HepG2 (cell line): Measurements from ENCODE around the gene CDK6. TPM values are rescaled to one million over a fixed set of nuclear protein-coding genes. Genes with fewer than 3 reads are reported as not detected.
A peak's percentile ranks its signal among the peaks of the same experiment; 100 is the strongest.

Experiments used
- ATAC-seq: fragments of 200-7000 bp; cut with Tn5 transposase; 3 replicates; pipeline ENCODE4 v1.9.1; 2020; ENCODE audit warnings: mild to moderate bottlenecking, moderate library complexity
- BruUV-seq: library from RNA; stranded (reverse); fragments of 400-500 nt; replicated peaks from 2 replicates; lab custom pipeline; 2021; lab: Mats Ljungman, UMichigan
- CTCF ChIA-PET: fragments of 300-600 bp; formaldehyde crosslinking; extraction: SDS; loops from one replicate; lab custom pipeline; 2021; ENCODE audit warnings: low total read pairs, inconsistent platforms, low intra/inter-chr PET ratio; lab: Yijun Ruan, JAX
- POLR2A ChIA-PET: fragments of 350-600 bp; sonication (Branson Sonifier 250); formaldehyde crosslinking; loops from one replicate; lab custom pipeline; 2020; ENCODE audit warnings: antibody characterized with exemption, inconsistent platforms; lab: Yijun Ruan, JAX
- DNase-seq: peaks from one replicate; pipeline ENCODE4 v3.0.0-alpha.2; 2015; ENCODE audit warnings: low spot score
- FAIRE-seq: peaks from 3 replicates; lab custom pipeline; 2011; peaks lifted over from hg19 to GRCh38; lab: Jason Lieb, UNC
- H2AFZ ChIP-seq: one replicate; pipeline ENCODE4 v1.6.1; 2011; ENCODE audit warnings: low read length, inconsistent platforms
- H3K27ac ChIP-seq: fragments of 300-600 bp; 3 replicates; pipeline ENCODE4 v1.8.0; 2011; ENCODE audit warnings: mixed run types, mild to moderate bottlenecking, mixed read lengths, low read length, inconsistent platforms; ENCODE audit not compliant: insufficient read depth; ENCODE audit errors: extremely low read length
- H3K27me3 ChIP-seq, 2 experiments: fragments of 200-600 bp in 1 of 2; 2 replicates in 1 of 2; 3 replicates in 1 of 2; pipeline versions ENCODE4 v1.6.0 to v1.8.0; 2011; ENCODE audit warnings: low read length in 2 of 2, mild to moderate bottlenecking in 2 of 2, moderate library complexity in 2 of 2, inconsistent platforms in 1 of 2; ENCODE audit not compliant: insufficient read depth in 2 of 2, control insufficient read depth in 1 of 2
- H3K36me3 ChIP-seq, 2 experiments: fragments of 200-600 bp in 1 of 2; replicated peaks in 1 of 2; 2 replicates in 1 of 2; 3 replicates in 1 of 2; pipeline versions ENCODE4 v1.5.1 to v1.8.0; 2011; ENCODE audit warnings: low read length in 2 of 2, inconsistent platforms in 1 of 2; ENCODE audit not compliant: insufficient read depth in 2 of 2, control insufficient read depth in 1 of 2
- H3K4me1 ChIP-seq: 2 replicates; pipeline ENCODE4 v1.5.1; 2012; ENCODE audit warnings: low read length, inconsistent platforms; ENCODE audit not compliant: insufficient read depth
- H3K4me2 ChIP-seq: 2 replicates; pipeline ENCODE4 v1.6.0; 2011; ENCODE audit warnings: low read depth, low read length, inconsistent platforms
- H3K4me3 ChIP-seq, 3 experiments: fragments of 200-600 bp in 1 of 3; sonication (generic), shearing (Covaris generic) in 1 of 3; replicated peaks in 1 of 3; 2 replicates each; pipeline ENCODE4 v1.5.1; 2011 to 2016; ENCODE audit warnings: low read length in 3 of 3, inconsistent platforms in 2 of 3, low read depth in 2 of 3, mild to moderate bottlenecking in 2 of 3, control low read depth in 1 of 3, mixed read lengths in 1 of 3; ENCODE audit not compliant: insufficient read depth in 1 of 3
- H3K79me2 ChIP-seq: one replicate; pipeline ENCODE4 v1.6.1; 2011; ENCODE audit warnings: low read length, inconsistent platforms; ENCODE audit not compliant: insufficient read depth
- H3K9ac ChIP-seq: 2 replicates; pipeline ENCODE4 v1.6.0; 2011; ENCODE audit warnings: mild to moderate bottlenecking, low read depth, low read length, inconsistent platforms; ENCODE audit not compliant: insufficient read depth
- H3K9me3 ChIP-seq: 2 replicates; pipeline ENCODE4 v1.5.1; 2012; ENCODE audit warnings: mild to moderate bottlenecking, low read length
- H4K20me1 ChIP-seq: 2 replicates; pipeline ENCODE4 v1.6.0; 2011; ENCODE audit warnings: inconsistent platforms, mild to moderate bottlenecking, low read length, moderate library complexity; ENCODE audit not compliant: insufficient read depth
- AGO2 ChIP-seq: fragments of 200-400 bp; formaldehyde crosslinking; optimal IDR thresholded peaks from 2 replicates; pipeline ENCODE3; 2017; ENCODE audit warnings: mild to moderate bottlenecking, low read depth, low read length, moderate library complexity
- EZH2 ChIP-seq: conservative IDR thresholded peaks from 2 replicates; pipeline ENCODE4 v1.6.1; 2012; ENCODE audit warnings: mild to moderate bottlenecking, low read depth, low read length, moderate library complexity
- NBN ChIP-seq: fragments of 450-650 bp; conservative IDR thresholded peaks from 2 replicates; pipeline ENCODE4 v1.6.1; 2017
- POLR2AphosphoS2 ChIP-seq: IDR thresholded peaks from 2 replicates; pipeline ENCODE4 v1.6.1; 2011; ENCODE audit warnings: low read depth, low read length, improper control_type of control experiment
- RBAK ChIP-seq: sonication (generic); formaldehyde crosslinking; IDR thresholded peaks from 2 replicates; pipeline ENCODE4 v1.5.1; 2020; ENCODE audit warnings: mild to moderate bottlenecking, missing genetic modification reagents
- RBM22 ChIP-seq: fragments of 200-400 bp; formaldehyde crosslinking; optimal IDR thresholded peaks from 2 replicates; pipeline ENCODE3; 2017; ENCODE audit warnings: mild to moderate bottlenecking, low read length, moderate library complexity
- SPEN ChIP-seq: sonication (generic); formaldehyde crosslinking; IDR thresholded peaks from 2 replicates; pipeline ENCODE4 v1.5.1; 2020; ENCODE audit warnings: low read depth, mild to moderate bottlenecking, missing genetic modification reagents
- ZNF142 ChIP-seq: sonication (generic); formaldehyde crosslinking; IDR thresholded peaks from 2 replicates; pipeline ENCODE4 v1.4.0; 2020; ENCODE audit warnings: missing genetic modification reagents
- ZNF17 ChIP-seq: sonication (generic); formaldehyde crosslinking; IDR thresholded peaks from 2 replicates; pipeline ENCODE4 v1.5.0; 2020; ENCODE audit warnings: mild to moderate bottlenecking, missing genetic modification reagents
- ZNF350 ChIP-seq: sonication (generic); formaldehyde crosslinking; IDR thresholded peaks from 2 replicates; pipeline ENCODE4 v1.4.0; 2020; ENCODE audit warnings: mild to moderate bottlenecking, low read depth, missing genetic modification reagents, borderline replicate concordance
- ZNF670 ChIP-seq: sonication (generic); formaldehyde crosslinking; IDR thresholded peaks from 2 replicates; pipeline ENCODE4 v1.8.0; 2022; ENCODE audit warnings: mild to moderate bottlenecking, missing genetic modification reagents, borderline replicate concordance
- WGBS: methylation state at CpG from one replicate; pipeline ENCODE4 v1.1.6; 2017; ENCODE audit warnings: low lambda C conversion rate; 5-methylcytosine and 5-hydroxymethylcytosine counted together
- in situ Hi-C: cut with HindIII; loops from 2 replicates; pipeline ENCODE4 v1.10.0; 2017; ENCODE audit warnings: low pct_unique_long_range_greater_than_20kb; ENCODE audit not compliant: extremely low pct_ligation_motif_present
- intact Hi-C: fragments of 100-400 bp; cut with micrococcal nuclease; formaldehyde crosslinking; loops from one replicate; pipeline ENCODE4 v1.10.0; 2022; ENCODE audit not compliant: unreplicated experiment
- polyA plus RNA-seq, 8 experiments: library from polyadenylated mRNA; depleted of rRNA in 3 of 8; stranded (reverse) in 7 of 8; unstranded in 1 of 8; fragments of >200 nt; fragmentation: Illumina TruSeq in 4 of 8; extraction: Trizol in 4 of 8; gene quantifications; 2 replicates each; pipeline versions ENCODE4 v1.2.1 to v1.2.3, GENCODE V29; 2011 to 2016; ENCODE audit warnings: low read depth in 4 of 8, missing spikeins in 1 of 8, mixed read lengths in 1 of 8; ENCODE audit not compliant: insufficient read depth in 1 of 8
- total RNA-seq, 5 experiments: library from RNA; depleted of rRNA; stranded (reverse); fragments of >200 nt; fragmentation: Illumina TruSeq; extraction: Trizol; gene quantifications; 2 replicates each; pipeline ENCODE4 v1.2.3, GENCODE V29; 2016; ENCODE audit warnings: low read depth in 1 of 5

The CDK6 gene
- total and polyA plus RNA-seq, 2 of the 13 experiments (the other 11 are each of a cell fraction or from before 2014, with no cell fraction given): 34.6 to 90.8 TPM

GRCh38 chr7:92827464-92828120 is 8.8 kb downstream of the CDK6 start:
- H3K79me2 ChIP-seq: peaks cover 100% of the 10 kb centered on the region
- no peak for TF ChIP-seq ZNF670 (CRISPR knock-in tag)
- peak; percentile 70; the same call in 1 of the 2 replicates for TF ChIP-seq RBAK (CRISPR knock-in tag)
- TF ChIP-seq RBM22: peak; percentile 77
- H4K20me1 ChIP-seq: peaks cover 84% of the 10 kb centered on the region
- peaks cover 92% of the 10 kb centered on the region for H3K4me1 ChIP-seq
- intact Hi-C loops (loop anchor here (2.0 kb wide), 1 partner anchor 207 kb away; no protein-coding TSS in a partner anchor), in situ Hi-C loops (no loop called here)
- POLR2A ChIA-PET: interaction anchor here (0.9 kb wide), 1 partner anchor 18 kb away, joined by 3 read pairs; no protein-coding TSS in a partner anchor
- H2AFZ ChIP-seq: no peak overlapping the region
- 0 out of 2 replicates have a peak overlapping the region, but pooled peaks have one; percentile 23 for H3K4me2 ChIP-seq
- no peak overlapping the region for H3K4me3 ChIP-seq
- WGBS: 63% methylated on average over 3 of the region's 3 CpGs
- H3K27me3 ChIP-seq: no peaks in the 10 kb centered on the region; a peak in 1 of 5 replicates
- DNase-seq (no peak), ATAC-seq (0 out of 3 replicates have a peak, but pooled peaks have one; percentile 23), FAIRE-seq (no peak)
- no peaks in the 10 kb centered on the region for H3K9me3 ChIP-seq
- H3K36me3 ChIP-seq: peaks cover 8 to 20% of the 10 kb centered on the region in 2 experiments; a peak in 4 of 5 replicates
- H3K9ac ChIP-seq: no peak overlapping the region
- no peak overlapping the region for H3K27ac ChIP-seq
- CTCF ChIA-PET: no interaction called here
- BruUV-seq: no TSS peak

DNA sequence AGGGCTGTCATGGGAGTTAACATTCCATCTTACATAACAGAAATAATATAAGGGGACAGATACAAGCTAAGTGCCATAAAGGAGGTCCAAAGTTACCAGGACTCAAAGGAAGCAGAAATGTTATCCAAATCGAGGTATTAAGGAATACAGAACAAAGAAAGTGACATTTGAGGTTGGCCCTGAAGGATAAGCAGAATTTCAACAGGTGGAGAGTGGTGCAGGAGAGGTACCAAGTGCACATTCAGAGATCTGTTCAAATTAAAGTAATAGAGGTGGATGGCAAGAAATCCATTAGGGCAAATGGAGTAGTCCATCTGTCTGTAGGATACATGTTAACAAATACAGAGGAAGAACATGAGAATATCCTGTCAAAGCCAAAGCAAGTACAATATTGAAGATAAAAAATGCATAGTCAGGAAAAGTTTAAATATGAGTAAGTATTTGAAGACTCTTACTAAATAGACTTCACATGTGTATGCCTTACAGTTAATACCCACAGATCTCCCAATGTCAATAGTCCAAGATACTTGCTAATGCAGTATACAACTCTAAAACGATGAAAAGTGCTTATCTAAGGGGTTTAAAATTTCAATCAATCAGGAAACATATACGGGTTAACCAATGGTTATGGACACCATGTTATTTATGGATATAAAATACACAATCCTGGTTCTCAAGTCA is 10.0 kb downstream of the CDK6 start:
- ATAC-seq: no peak
- peaks cover 8 to 20% of the 10 kb centered on the region in 2 experiments; a peak in 4 of 5 replicates for H3K36me3 ChIP-seq
- FAIRE-seq: no peak
- no peak overlapping the region for H3K27ac ChIP-seq
- peaks cover 95% of the 10 kb centered on the region for H4K20me1 ChIP-seq
- peaks cover 99% of the 10 kb centered on the region for H3K79me2 ChIP-seq
- H3K9me3 ChIP-seq: no peaks in the 10 kb centered on the region
- POLR2A ChIA-PET: no interaction called here
- in situ Hi-C loops: no loop called here
- CTCF ChIA-PET: no interaction called here
- WGBS: 87% methylated on average over 3 of the region's 3 CpGs
- DNase-seq: no peak
- H2AFZ ChIP-seq: no peak overlapping the region
- peaks cover 86% of the 10 kb centered on the region for H3K4me1 ChIP-seq
- no peak overlapping the region for H3K4me2 ChIP-seq
- H3K27me3 ChIP-seq: no peaks in the 10 kb centered on the region
- no peak overlapping the region for H3K9ac ChIP-seq
- BruUV-seq: no TSS peak
- no peak overlapping the region for H3K4me3 ChIP-seq
- intact Hi-C loops: loop anchor here (2.0 kb wide), 1 partner anchor 206 kb away; no protein-coding TSS in a partner anchor
- TF ChIP-seq AGO2 (no peak), SPEN (CRISPR knock-in tag) (no peak), ZNF17 (CRISPR knock-in tag) (no peak), ZNF142 (CRISPR knock-in tag) (no peak), ZNF350 (no peak), NBN (no peak), POLR2AphosphoS2 (no peak), EZH2 (no peak)
